GM21447 (cell line): ENCODE results near the gene ELMO1.

Source experiments
- ATAC-seq: cut with Tn5 transposase; IDR thresholded peaks from one replicate; pipeline ENCODE4 v1.9.1; 2021; ENCODE audit not compliant: unreplicated experiment

The ELMO1 gene

GRCh38 chr7:37448636-37449361 is at the start of gene ELMO1:
ELMO1 (minus strand) TSS chr7:37448864; CDS start chr7:37342690, 106,174 bp downstream.
- peak; percentile 95 for ATAC-seq

GRCh38 chr7:37497576-37497975 is 48.9 kb upstream of the ELMO1 start:
- ATAC-seq: no peak

GRCh38 chr7:37495574-37496184 is 47.0 kb upstream of the ELMO1 start:
- ATAC-seq: no peak

- peak; percentile 72 for ATAC-seq
These were observed 46.3 kb upstream of the ELMO1 start for GRCh38 chr7:37494926-37495325.

- ATAC-seq: no peak
These were observed 45.1 kb upstream of the ELMO1 start for GRCh38 chr7:37493810-37494209.

- no peak for ATAC-seq
These were observed 44.5 kb upstream of the ELMO1 start for GRCh38 chr7:37493123-37493522.

GRCh38 chr7:37491919-37492694 is 43.4 kb upstream of the ELMO1 start:
- ATAC-seq: no peak

- ATAC-seq: no peak
These were observed 41.0 kb upstream of the ELMO1 start for GRCh38 chr7:37489703-37490102.

- no peak for ATAC-seq
These were observed 39.6 kb upstream of the ELMO1 start for GRCh38 chr7:37488163-37488764.

GRCh38 chr7:37484426-37485073 is 35.9 kb upstream of the ELMO1 start:
- no peak for ATAC-seq

GRCh38 chr7:37483627-37484026 is 35.0 kb upstream of the ELMO1 start:
- no peak for ATAC-seq

GRCh38 chr7:37482953-37483352 is 34.3 kb upstream of the ELMO1 start:
- no peak for ATAC-seq

- ATAC-seq: no peak
These were observed 33.8 kb upstream of the ELMO1 start for GRCh38 chr7:37482505-37482904.

- ATAC-seq: no peak
These were observed 33.1 kb upstream of the ELMO1 start for GRCh38 chr7:37481722-37482288.

- ATAC-seq: no peak
These were observed 32.5 kb upstream of the ELMO1 start for GRCh38 chr7:37481154-37481553.

- no peak for ATAC-seq
These were observed 31.7 kb upstream of the ELMO1 start for GRCh38 chr7:37480041-37481031.

- ATAC-seq: no peak
These were observed 28.3 kb upstream of the ELMO1 start for GRCh38 chr7:37476881-37477450.

- no peak for ATAC-seq
These were observed 27.8 kb upstream of the ELMO1 start for GRCh38 chr7:37476428-37476827.

GRCh38 chr7:37475646-37476045 is 27.0 kb upstream of the ELMO1 start:
- ATAC-seq: no peak
